SHP77 (cell line): ENCODE measurements around the gene BUB1.
"Not testable (repeated sequence)": the region's sequence is repeated elsewhere in the genome, so short reads cannot be mapped to it uniquely, and the experiment has no call there.

Experiments
- DNase-seq, 2 experiments: peaks; one replicate each; lab custom pipeline; 2025; lab: John Stamatoyannopoulos, UW

The BUB1 gene

DNA sequence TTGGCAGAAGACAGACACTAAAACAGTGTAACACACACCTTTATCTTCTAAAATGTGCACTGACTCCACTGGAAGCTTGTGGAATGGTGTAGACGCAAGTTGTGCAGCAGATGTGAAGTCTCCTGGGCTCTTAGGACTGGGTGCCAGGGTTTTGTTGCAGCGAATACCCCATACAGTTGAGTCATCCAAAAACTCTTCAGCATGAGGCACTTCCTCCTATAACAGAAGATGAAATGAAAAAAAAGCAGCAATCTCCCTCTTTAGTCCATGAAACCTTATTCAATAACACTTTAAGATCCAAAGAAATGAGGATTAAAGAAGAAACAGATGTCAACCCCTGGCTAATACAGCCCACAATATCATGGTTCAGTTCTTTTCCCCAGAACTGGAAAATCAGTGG is 22.2 kb downstream of the BUB1 start:
- DNase-seq: no peak

DNA sequence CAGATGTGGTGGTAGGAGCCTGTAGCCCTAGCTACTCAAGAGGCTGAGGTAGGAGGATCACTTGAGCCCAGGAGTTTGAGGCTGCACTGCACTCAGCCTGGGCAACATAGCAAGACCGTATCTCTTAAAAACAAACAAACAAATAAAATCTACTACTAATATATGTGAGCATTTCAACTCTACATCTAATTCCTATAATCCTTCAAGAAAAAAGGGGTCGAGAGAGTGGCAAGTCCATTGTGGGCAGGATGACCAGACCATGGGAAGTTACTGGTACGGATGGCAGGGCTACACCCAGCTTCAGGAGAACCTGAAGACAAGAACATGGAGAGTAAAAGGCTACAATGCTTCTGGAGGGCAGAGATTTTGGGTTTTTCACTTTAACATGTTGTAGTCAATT is 24.0 kb downstream of the BUB1 start:
- DNase-seq: no peak

DNA sequence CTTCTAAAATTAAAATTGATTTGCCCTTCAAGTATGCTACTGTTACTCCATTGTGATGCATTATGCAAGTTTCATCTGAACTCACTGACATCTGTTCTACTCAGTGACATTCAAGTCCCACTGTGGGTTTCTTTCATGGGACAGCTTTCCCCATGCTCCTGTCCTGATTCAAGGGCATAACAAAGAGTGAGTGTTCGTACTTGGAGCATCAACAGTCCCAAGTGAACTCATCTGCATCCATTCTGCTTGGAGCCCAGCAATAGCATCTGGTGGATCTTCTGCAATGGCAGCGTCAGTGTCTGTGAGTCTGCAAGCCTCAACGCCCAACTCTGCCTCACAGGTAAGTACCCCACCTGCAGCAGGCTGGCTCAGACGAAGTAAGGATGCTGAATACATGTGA is 27.5 kb downstream of the BUB1 start:
- no peak for DNase-seq

DNA sequence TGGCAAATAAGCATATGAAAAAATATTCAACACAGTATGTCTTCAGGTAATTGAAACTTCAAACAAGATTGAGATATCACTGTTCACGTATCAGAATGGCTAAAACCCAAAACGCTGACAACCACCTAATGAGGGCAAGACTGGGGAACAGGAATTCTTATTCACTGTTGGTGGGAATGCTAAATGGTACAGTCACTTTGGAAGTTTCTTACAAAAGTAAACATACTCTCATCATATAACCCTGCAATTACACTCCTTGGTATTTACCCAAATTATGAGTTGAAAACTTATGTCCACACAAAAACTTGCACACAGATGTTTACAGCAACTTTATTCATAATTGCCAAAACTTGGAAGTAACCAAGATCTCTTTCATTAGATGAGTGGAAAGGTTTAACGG is 30.1 kb downstream of the BUB1 start:
- DNase-seq: no peak

DNA sequence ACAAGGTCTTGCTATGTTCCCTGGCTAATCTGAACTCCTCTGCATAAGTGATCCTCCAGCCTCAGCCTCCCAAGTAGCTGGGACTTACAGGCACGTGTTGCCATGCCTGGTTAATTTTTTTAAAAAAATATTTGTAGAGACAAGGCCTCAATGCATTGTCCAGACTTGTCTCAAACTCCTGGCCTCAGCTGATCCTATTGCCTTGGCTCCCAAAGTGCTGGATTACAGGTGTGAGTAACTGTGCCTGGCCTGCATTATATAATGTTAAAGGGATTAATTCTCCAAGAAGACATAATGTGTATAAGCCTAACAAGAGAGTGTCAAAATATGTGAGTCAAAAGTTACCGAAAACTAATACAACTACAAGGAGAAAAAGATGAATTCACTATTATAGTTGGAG is 32.2 kb downstream of the BUB1 start:
- no peak for DNase-seq

DNA sequence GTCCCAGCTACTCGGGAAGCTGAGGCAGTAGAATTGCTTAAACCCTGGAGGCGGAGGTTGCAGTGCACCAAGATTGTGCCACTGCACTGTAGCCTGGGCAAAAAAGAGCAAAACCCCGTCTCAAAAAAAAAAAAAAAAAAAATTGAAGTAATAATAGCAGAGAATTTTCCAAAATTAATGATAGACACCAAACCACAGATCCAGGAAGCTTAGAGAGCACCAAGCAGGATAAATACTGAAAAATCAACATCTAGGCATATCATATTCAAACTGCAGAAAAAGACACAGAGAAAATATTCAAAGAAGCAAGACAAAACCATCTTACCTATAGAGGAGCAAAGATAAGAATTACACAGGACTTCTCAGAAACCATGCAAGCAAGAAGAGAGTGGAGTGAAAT is 33.5 kb downstream of the BUB1 start:
- no peak for DNase-seq

DNA sequence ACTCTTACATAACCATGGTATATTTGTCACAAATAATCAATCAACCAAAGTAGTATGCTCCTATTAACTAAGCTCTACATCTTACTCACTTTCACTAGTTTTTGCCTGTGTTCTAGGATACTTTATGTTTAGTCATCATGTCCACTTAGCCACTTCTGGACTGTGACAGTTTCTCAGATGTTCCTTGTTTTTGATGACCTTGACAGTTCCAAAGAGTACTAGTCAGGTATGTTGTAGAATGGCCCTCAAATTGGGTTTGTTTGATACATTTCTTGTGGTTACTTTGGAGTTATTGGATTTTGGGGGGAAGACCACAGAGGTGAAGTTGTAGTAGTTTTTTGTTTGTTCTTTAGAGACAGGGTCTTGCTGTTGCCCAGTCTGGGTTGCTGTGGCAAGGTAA is 35.5 kb downstream of the BUB1 start:
- no peak for DNase-seq

DNA sequence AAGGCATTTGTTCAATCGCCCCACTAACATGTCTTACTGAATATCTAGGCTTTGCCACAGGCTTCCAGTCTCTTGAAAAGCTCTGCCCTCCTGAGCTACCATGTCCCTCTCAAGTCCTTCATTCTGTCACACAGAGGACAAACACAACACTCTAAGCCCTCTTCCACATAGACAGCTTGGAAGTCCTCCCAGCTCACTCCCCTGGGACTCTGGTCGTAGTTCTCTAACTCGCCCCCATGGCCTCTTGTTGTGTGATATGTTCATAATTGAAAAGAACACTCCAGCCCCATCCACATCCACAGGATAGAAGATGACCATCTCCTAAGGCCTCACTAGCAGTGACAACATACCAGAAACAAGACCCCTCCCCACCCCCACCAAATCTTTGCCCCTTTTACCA is 37.9 kb downstream of the BUB1 start:
- no peak for DNase-seq

DNA sequence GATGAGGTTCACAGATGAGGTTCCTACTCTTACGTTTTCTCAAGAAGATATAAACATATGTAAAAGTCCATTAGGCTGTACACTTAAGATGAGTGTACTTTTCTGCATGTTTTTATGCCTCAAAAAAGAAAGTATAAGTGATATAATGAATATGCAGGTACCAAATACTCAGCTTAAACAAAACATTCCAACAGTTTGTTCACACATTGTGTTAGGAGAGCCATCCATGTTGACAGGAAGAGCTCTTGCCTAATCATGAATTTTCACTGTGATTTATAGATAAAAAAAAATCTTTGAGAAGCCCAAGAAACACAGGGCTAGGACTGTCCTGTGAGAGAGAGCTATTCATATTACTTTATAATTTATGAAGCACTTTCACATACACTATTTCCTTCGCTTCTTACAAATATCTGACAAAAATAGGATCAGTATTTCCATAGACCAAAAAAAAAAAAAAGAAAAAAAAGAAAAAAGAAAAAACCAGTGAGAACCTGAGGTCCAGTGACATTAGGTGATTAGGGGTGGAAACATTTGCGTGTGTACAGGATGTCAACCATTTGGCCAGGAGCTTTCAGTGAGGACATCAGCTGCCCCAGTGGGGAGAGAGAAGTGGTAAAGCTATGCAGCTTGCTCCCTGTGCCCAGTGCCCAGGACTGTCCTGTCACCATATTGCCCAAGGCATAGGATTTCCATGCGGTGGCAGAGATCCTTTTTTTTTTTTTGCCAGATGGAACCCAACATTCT is 38.7 kb downstream of the BUB1 start:
- DNase-seq: no peak

DNA sequence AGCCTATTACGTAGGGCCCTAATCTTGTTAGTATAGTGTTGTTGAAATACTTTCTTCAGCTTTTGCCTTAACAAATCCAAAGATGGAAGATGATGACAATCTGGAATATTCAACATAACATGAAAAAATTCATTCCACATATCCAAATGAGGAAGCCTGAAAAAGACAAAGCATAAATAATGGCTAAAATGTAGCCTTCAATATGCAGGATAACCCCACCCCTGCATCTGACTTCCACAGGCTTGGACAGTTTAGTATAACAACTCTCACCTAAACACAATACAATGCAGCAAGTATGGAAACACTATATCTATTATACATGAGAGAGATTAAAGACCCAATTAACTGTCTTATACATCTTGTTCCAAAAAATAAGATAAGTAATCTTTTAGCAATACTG is 39.9 kb downstream of the BUB1 start:
- DNase-seq: no peak

DNA sequence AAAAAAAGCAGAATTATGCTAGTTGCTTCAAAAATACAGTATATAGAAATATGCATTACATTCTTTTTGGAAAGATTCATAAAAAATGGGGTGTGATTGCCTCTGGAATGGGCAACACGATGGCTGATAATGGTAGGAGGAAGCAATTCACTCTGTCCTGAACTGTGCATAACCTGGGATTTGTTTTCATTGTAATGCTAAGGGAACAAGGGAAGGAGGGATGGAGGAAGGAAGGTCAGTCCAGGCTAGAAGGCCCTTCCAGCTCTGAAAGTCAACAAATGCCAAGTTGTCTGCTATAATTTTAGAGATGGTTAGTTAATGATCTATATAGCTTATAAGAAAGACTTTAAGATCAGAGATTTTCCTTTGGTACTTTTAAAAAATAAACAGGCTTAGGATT is 40.8 kb downstream of the BUB1 start:
- no peak for DNase-seq

DNA sequence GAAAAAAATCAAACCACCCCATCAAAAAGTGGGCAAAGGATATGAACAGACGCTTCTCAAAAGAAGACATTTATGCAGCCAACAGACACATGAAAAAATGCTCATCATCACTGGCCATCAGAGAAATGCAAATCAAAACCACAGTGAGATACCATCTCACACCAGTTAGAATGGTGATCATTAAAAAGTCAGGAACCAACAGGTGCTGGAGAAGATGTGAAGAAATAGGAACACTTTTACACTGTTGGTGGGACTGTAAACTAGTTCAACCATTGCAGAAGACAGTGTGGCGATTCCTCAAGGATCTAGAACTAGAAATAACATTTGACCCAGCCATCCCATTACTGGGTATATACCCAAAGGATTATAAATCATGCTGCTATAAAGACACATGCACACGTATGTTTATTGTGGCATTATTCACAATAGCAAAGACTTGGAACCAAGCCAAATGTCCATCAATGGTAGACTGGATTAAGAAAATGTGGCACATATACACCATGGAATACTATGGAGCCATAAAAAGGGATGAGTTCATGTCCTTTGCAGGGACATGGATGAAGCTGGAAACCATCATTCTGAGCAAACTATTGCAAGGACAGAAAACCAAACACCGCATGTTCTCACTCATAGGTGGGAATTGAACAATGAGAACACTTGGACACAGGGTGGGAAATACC is 41.8 kb downstream of the BUB1 start:
- not testable (repeated sequence) for DNase-seq

DNA sequence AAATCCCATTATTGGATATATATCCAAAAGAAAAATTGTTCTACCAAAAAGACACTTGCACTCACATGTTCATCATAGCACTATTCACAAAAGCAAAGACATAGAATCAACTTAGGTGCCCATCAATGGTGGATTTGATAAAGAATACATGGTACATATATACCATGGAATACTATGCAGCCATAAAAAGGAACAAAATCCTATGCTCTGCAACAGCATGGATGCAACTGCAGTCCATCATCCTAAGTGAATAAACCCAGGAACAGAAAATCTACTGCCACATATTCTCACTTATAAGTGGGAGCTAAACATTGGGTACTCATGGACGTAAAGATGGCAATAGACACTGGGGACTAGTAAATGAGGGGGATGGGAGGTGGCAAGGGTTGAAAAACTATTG is 50.5 kb downstream of the BUB1 start:
- DNase-seq: not testable (repeated sequence)

DNA sequence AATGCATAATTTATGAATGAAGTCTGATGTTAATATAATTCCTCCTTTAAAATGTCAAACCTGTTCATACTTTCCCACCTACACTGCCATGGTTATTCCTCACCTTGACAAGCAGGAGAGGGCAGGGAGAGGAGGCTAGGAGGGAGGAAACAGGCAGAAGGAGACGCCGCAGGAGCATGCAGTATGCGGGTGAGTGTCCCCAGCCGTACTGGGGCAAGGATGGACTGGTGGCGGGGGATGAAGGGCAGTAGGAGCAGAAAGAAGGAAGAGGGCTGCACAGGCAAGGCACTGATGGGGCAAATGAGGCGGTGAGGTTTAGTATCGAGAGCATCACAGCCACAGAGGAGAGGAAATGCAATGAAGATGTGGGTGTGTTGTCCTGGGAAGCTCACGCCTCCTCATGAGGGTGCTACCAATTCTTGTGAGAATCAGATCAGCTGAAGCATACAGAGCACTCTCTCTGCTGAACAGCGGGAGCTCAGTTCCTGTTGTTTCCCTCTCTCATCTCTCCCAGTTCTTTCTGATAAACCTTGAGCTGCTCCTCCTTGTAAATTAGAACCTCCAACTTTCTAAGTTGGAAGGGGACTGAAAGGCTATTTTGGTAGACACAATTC is 58.4 kb downstream of the BUB1 start:
- not testable (repeated sequence) for DNase-seq

DNA sequence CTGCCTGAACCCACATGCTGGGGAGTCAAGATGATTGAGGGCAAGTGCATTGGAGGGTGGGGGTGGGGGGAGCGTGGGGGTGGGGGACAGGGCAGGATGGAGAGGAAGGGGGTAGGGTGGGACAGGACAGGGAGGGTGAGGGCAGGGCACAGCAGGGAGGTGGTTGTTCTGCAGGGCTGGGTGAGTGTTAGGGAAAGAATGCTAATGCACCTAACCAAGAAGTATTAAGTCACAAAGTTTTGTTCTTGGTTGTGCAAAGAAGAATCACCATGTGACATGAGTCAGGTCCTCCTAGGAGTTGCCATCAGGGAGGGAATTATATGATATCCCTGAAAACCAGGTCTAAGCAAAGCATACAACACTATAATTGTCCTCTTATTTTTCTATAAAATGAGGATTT is 63.9 kb downstream of the BUB1 start:
- DNase-seq: not testable (repeated sequence)

DNA sequence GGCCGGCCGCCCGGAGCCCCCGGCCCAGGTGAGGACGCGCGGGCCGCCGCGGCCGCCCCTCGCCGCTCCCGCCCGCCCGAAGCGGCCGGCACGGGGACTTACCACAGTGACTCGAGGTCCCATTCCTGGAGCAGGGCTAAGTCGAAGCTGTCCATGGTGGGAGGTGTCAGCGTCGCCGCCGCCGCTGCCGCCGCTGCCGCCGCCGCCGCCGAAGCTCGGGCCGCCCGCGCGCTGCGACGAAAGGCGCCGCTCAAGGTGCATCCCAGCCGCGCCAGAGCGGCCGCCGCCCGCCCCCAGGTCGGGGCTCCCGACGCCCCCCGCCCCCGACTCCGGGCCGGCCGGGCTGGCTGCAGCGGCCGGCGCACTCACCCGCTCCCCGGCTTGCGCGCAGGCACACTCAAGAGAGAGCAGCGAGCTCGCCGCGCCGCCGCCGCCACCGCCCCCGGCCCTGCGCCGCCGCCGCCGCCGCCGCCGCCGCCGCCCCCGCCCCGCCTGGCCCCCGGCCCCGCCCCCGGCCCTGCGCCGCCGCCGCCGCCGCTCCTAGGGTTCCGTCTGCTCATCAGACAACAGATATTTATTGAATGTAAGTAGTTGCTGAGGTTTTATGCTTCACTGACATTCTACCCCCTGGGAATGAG is 67.1 kb downstream of the BUB1 start:
- DNase-seq: not testable (repeated sequence)

DNA sequence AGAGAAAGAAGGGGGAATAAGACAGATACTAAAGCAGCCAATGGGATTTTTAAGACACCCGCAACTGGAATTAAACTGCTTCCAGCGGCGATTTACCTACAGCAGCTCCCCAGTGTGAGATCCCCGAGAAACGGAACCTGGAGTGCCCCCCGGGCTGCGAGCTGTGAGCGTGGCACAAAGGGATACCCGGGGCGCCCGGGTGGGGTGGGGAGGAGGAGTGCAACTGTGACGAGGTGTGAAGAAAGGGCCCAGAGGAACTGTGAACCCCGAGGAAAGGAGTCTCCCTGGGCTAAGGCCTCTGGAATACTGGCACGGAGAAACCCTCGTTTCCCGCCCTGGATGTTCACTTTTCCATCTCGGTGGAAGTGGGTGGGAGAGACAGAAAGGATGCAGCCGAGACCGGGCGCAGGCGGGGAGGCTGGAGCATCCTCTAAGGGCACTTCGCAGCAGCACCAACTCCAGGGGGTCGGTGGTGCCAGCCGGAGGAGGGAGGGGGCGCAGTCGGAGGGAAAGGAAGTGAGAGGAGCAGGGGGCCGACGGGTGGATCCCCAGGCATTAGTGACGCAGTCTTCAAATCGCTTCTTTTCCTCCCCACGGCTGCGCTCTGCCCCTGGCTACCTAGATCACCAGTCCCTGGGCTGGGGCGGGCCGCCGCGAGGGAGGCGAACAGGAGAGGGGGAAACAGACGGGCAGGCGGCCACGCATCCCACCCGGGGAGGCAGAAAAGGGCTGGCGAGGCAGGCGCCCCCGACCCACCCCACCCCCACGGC is 67.8 kb downstream of the BUB1 start:
- DNase-seq: not testable (repeated sequence)

DNA sequence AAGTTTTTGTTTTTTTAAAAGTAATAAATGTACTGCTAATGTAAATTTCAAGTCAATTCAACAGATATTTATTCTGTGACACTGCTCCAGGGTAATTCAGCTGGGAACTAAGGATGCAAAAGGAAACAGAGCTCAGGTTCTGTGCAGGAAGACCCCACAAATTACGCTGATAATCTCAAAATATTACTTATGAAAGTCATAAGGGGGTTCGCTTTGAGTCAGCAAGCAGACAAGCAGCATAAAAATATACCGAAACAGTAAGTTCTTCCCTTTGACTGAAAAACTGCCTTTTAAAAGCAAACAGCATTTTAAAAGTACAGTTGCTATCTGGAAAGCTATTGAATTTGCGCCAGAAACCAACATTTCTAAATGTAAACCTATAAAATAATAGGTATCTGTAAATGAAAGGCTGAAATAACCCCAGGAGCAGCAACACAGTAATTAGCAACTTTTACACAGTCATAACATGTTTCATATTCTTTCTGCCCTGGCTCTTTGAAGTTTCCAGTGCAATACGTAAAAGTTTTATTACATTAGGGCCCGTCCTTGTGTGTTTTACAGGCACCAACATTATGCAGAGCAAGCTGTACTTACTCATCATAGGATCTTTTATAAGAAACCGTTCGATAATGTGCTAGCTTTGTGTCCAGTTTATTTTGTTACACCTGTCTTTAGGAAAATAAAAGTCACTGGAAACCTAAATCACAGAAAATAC is 68.9 kb downstream of the BUB1 start:
- not testable (repeated sequence) for DNase-seq

DNA sequence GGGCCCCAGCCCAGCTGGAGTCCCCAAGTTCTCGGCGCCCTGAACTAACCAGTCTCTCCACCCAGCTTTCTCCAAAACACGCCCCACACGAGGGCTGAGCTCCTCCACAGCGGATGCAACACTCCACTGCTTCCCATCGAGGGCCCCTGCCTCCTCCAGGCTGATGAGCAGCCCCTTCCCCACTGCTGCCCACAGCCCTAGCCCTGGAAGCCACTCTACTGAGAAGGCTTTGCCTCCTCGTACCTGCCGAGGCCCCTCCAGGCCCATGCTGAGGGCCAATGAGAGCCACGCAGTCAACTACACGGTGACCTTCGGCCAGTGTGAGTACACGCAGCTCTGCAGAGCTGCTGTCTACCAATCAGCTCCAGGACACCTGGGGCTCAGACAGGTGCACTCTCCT is 72.8 kb downstream of the BUB1 start:
- DNase-seq: not testable (repeated sequence)

DNA sequence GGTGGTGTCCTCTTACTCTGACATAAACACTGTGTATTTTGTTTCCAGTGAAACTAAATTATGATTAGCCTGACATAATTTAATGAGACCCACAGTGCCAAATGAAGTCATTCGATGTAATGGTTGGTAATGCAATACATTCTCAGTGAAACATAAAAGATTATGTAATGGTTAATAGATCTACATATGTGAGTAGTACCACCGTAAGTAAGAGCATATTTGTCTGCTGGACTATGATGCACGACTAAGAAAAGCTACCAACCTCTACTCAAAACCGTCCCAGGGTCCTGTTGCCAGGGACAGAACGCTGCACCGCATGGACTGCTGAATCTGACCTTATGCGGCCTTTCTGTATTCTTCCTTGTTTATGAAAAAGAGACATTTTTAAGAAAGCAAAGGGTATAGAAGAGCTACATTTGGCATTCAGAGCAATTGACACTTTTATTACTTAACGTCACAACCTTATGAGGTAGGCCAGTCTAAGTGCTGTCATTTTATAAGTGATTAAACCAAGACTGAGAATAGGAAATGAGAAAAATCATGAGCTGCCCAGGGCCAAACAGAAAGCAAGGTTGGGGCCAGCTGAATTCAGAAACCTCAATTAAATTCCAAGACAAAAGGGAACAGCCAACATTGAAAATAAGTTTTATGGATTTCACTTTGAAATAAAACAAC is 73.8 kb downstream of the BUB1 start:
- not testable (repeated sequence) for DNase-seq

DNA sequence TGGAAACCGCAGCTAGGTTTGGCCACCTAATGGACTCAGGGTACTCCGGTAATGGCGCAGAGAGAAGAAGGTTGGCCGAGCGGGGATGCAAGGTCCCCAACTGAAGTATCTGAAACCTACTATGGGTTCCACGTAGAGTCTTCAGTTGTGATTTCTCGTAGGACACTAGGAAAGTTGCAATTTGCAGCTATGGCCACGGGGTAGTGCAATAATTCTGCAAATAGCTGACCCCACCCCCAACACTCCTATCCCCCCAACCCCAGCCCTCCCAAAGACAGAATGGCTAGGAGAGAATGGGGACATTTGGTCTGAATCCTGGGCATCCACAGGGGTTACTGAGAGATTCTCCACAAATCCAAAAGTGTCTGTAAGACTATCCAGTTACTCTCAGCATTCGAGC is 75.7 kb downstream of the BUB1 start:
- DNase-seq: not testable (repeated sequence)
